HEK293 (cell line): Measurements from ENCODE around the gene C6orf58.

Experiments
- ATF2 ChIP-seq: fragments of 450-650 bp; formaldehyde crosslinking; IDR thresholded peaks from 2 replicates; pipeline ENCODE4 v1.5.1; 2016; ENCODE audit warnings: missing biosample characterization, missing genetic modification characterization, low read depth
- CTCF ChIP-seq: fragments of 450-650 bp; formaldehyde crosslinking; IDR thresholded peaks from 2 replicates; pipeline ENCODE4 v1.5.1; 2016; ENCODE audit warnings: missing biosample characterization, missing genetic modification characterization
- KLF10 ChIP-seq: fragments of 450-650 bp; IDR thresholded peaks from 2 replicates; pipeline ENCODE4 v1.5.1; 2018; ENCODE audit warnings: missing biosample characterization, mild to moderate bottlenecking, missing genetic modification characterization
- SALL2 ChIP-seq: fragments of 450-650 bp; formaldehyde crosslinking; IDR thresholded peaks from 2 replicates; pipeline ENCODE4 v1.5.0; 2017; ENCODE audit warnings: missing biosample characterization, mild to moderate bottlenecking, missing genetic modification characterization, borderline replicate concordance
- TSHZ1 ChIP-seq: fragments of 450-650 bp; formaldehyde crosslinking; IDR thresholded peaks from 2 replicates; pipeline ENCODE4 v1.5.1; 2016; ENCODE audit warnings: missing biosample characterization, missing genetic modification characterization, borderline replicate concordance
- ZBTB49 ChIP-seq: fragments of 450-650 bp; formaldehyde crosslinking; IDR thresholded peaks from 2 replicates; pipeline ENCODE4 v1.5.1; 2016; ENCODE audit warnings: missing biosample characterization, missing genetic modification characterization, low read depth
- ZNF211 ChIP-seq: fragments of 450-650 bp; formaldehyde crosslinking; IDR thresholded peaks from 2 replicates; pipeline ENCODE4 v1.5.1; 2016; ENCODE audit warnings: low read depth, missing biosample characterization, missing genetic modification characterization
- ZNF239 ChIP-seq: fragments of 450-650 bp; formaldehyde crosslinking; IDR thresholded peaks from 2 replicates; pipeline ENCODE4 v1.5.1; 2016; ENCODE audit warnings: missing biosample characterization, missing genetic modification characterization
- ZNF24 ChIP-seq: fragments of 450-650 bp; formaldehyde crosslinking; IDR thresholded peaks from 2 replicates; pipeline ENCODE4 v1.5.1; 2016; ENCODE audit warnings: missing biosample characterization, missing genetic modification characterization
- ZNF280D ChIP-seq: fragments of 450-650 bp; formaldehyde crosslinking; IDR thresholded peaks from 2 replicates; pipeline ENCODE4 v1.5.1; 2016; ENCODE audit warnings: missing biosample characterization, missing genetic modification characterization
- ZNF416 ChIP-seq: fragments of 450-650 bp; formaldehyde crosslinking; IDR thresholded peaks from 2 replicates; pipeline ENCODE4 v1.5.1; 2016; ENCODE audit warnings: missing biosample characterization, missing genetic modification characterization
- ZNF510 ChIP-seq: fragments of 450-650 bp; formaldehyde crosslinking; IDR thresholded peaks from 2 replicates; pipeline ENCODE4 v1.5.1; 2018; ENCODE audit warnings: mild to moderate bottlenecking, missing genetic modification characterization, missing biosample characterization; ENCODE audit not compliant: insufficient replicate concordance
- ZNF639 ChIP-seq: fragments of 450-650 bp; formaldehyde crosslinking; IDR thresholded peaks from 2 replicates; pipeline ENCODE4 v1.5.1; 2016; ENCODE audit warnings: missing biosample characterization, missing genetic modification characterization

GRCh38 chr6:127538750-127539264 lies 38.2 kb upstream of the C6orf58 start:
- TF ChIP-seq ZNF639 (no peak), ZNF211 (tag by site-specific recombination) (no peak), SALL2 (tag by site-specific recombination) (no peak), CTCF (tag by site-specific recombination) (no peak), ZNF510 (tag by site-specific recombination) (no peak), ZNF280D (tag by site-specific recombination) (no peak), TSHZ1 (no peak), ZNF239 (tag by site-specific recombination) (no peak), KLF10 (no peak), ATF2 (tag by site-specific recombination) (peak; percentile 67), ZNF416 (tag by site-specific recombination) (no peak), ZBTB49 (tag by site-specific recombination) (no peak), ZNF24 (tag by site-specific recombination) (no peak)
